DOHH2 (cell line): ENCODE data around the gene UPF1.

Source experiments
- H3F3A ChIP-seq: fragments of 200-600 bp; sonication (generic), shearing (Covaris generic); 2 replicates; pipeline ENCODE4 v1.6.0; 2016; ENCODE audit warnings: antibody characterized with exemption, mild to moderate bottlenecking; ENCODE audit not compliant: control insufficient read depth, insufficient read depth
- H3K27ac ChIP-seq: fragments of 200-600 bp; sonication (generic); 2 replicates; pipeline ENCODE4 v1.5.1; 2014; ENCODE audit warnings: low read depth, mild to moderate bottlenecking, low read length, moderate library complexity
- H3K27me3 ChIP-seq: fragments of 200-600 bp; sonication (generic); 2 replicates; pipeline ENCODE4 v1.6.1; 2014; ENCODE audit warnings: mild to moderate bottlenecking, low read length, mixed read lengths; ENCODE audit not compliant: control insufficient read depth
- H3K36me3 ChIP-seq: fragments of 200-600 bp; sonication (generic); 2 replicates; pipeline ENCODE4 v1.6.1; 2014; ENCODE audit warnings: mild to moderate bottlenecking, low read length, moderate library complexity, mixed read lengths; ENCODE audit not compliant: control insufficient read depth
- H3K4me1 ChIP-seq: fragments of 200-600 bp; sonication (generic); 2 replicates; pipeline ENCODE4 v1.6.1; 2014; ENCODE audit warnings: mild to moderate bottlenecking, low read length, mixed read lengths; ENCODE audit not compliant: control insufficient read depth
- H3K4me2 ChIP-seq: fragments of 200-600 bp; sonication (generic); 2 replicates; pipeline ENCODE4 v1.6.0; 2014; ENCODE audit warnings: mild to moderate bottlenecking, low read length, moderate library complexity
- H3K4me3 ChIP-seq: fragments of 200-600 bp; sonication (generic); 2 replicates; pipeline ENCODE4 v1.5.1; 2014; ENCODE audit warnings: mild to moderate bottlenecking, low read length, mixed read lengths
- H3K79me2 ChIP-seq: fragments of 200-600 bp; sonication (generic); 2 replicates; pipeline ENCODE4 v1.6.1; 2014; ENCODE audit warnings: mild to moderate bottlenecking, low read length, mixed read lengths; ENCODE audit not compliant: control insufficient read depth
- H3K9me2 ChIP-seq: fragments of 200-600 bp; sonication (generic); replicated peaks from 2 replicates; pipeline ENCODE4 v1.6.1; 2014; ENCODE audit warnings: mild to moderate bottlenecking, low read length, mixed read lengths; ENCODE audit not compliant: control insufficient read depth
- H3K9me3 ChIP-seq: fragments of 200-600 bp; sonication (generic); 2 replicates; pipeline ENCODE4 v1.6.1; 2014; ENCODE audit warnings: antibody characterized with exemption, low read length, mixed read lengths; ENCODE audit not compliant: control insufficient read depth, insufficient read depth
- H4K20me1 ChIP-seq: fragments of 200-600 bp; sonication (generic); 2 replicates; pipeline ENCODE4 v1.6.0; 2014; ENCODE audit warnings: low read depth, mild to moderate bottlenecking, antibody characterized with exemption, low read length, moderate library complexity; ENCODE audit not compliant: control insufficient read depth, insufficient read depth
- CTCF ChIP-seq: fragments of 200-600 bp; sonication (generic); IDR thresholded peaks from one replicate; pipeline ENCODE4 v1.5.1; 2014; ENCODE audit warnings: antibody characterized with exemption, mild to moderate bottlenecking, low read depth, low read length; ENCODE audit not compliant: poor library complexity, severe bottlenecking
- EZH2phosphoT487 ChIP-seq: fragments of 200-600 bp; sonication (generic); IDR thresholded peaks from 2 replicates; pipeline ENCODE4 v1.6.1; 2017; ENCODE audit warnings: borderline replicate concordance, mild to moderate bottlenecking, antibody characterized with exemption, low read length, moderate library complexity, mixed read lengths

The UPF1 gene

GRCh38 chr19:18794029-18794313, 37.8 kb upstream of the UPF1 start:
- H3K27ac ChIP-seq, result no peak overlapping the region
- no peaks in the 10 kb centered on the region for H4K20me1 ChIP-seq
- H3K4me3 ChIP-seq, result no peak overlapping the region
- H3F3A ChIP-seq, result no peaks in the 10 kb centered on the region
- no peaks in the 10 kb centered on the region for H3K36me3 ChIP-seq
- no peaks in the 10 kb centered on the region for H3K9me3 ChIP-seq
- H3K9me2 ChIP-seq, result no peaks in the 10 kb centered on the region
- H3K79me2 ChIP-seq, result no peaks in the 10 kb centered on the region
- H3K4me1 ChIP-seq, result peaks cover 8% of the 10 kb centered on the region; the same call in 1 of the 2 replicates
- peaks cover 71% of the 10 kb centered on the region for H3K27me3 ChIP-seq
- TF ChIP-seq CTCF, result no peak
- TF ChIP-seq EZH2phosphoT487, result no peak
- H3K4me2 ChIP-seq, result no peak overlapping the region

- H3K27me3 ChIP-seq, result peaks cover 64% of the 10 kb centered on the region
- H4K20me1 ChIP-seq, result no peaks in the 10 kb centered on the region
- H3K36me3 ChIP-seq, result no peaks in the 10 kb centered on the region
- H3F3A ChIP-seq, result no peaks in the 10 kb centered on the region
- H3K4me1 ChIP-seq, result peaks cover 5% of the 10 kb centered on the region; the same call in 1 of the 2 replicates
- H3K9me2 ChIP-seq, result no peaks in the 10 kb centered on the region
- no peak overlapping the region for H3K27ac ChIP-seq
- TF ChIP-seq EZH2phosphoT487 (no peak), CTCF (no peak)
- no peaks in the 10 kb centered on the region for H3K9me3 ChIP-seq
- H3K4me3 ChIP-seq, result no peak overlapping the region
- no peaks in the 10 kb centered on the region for H3K79me2 ChIP-seq
- H3K4me2 ChIP-seq, result no peak overlapping the region
Measured at GRCh38 chr19:18794692-18795091, 37.1 kb upstream of the UPF1 start.

GRCh38 chr19:18795540-18795939, 36.2 kb upstream of the UPF1 start:
- no peak overlapping the region for H3K4me2 ChIP-seq

More at GRCh38 chr19:18795540-18795939, 36.2 kb upstream of the UPF1 start:
- H3K4me3 ChIP-seq, result no peak overlapping the region
- no peak for TF ChIP-seq EZH2phosphoT487
- no peak for TF ChIP-seq CTCF
- H4K20me1 ChIP-seq, result no peaks in the 10 kb centered on the region
- no peaks in the 10 kb centered on the region for H3F3A ChIP-seq
- H3K36me3 ChIP-seq, result no peaks in the 10 kb centered on the region
- peaks cover 61% of the 10 kb centered on the region for H3K27me3 ChIP-seq
- H3K4me1 ChIP-seq, result no peaks in the 10 kb centered on the region
- H3K27ac ChIP-seq, result no peak overlapping the region
- H3K9me3 ChIP-seq, result no peaks in the 10 kb centered on the region
- H3K9me2 ChIP-seq, result no peaks in the 10 kb centered on the region
- no peaks in the 10 kb centered on the region for H3K79me2 ChIP-seq
